CD4-positive, CD25-positive, alpha-beta regulatory T cell (primary cell): ENCODE measurements around the gene CCDC17. TPM values are rescaled to one million over a fixed set of nuclear protein-coding genes. Genes with fewer than 3 reads are reported as not detected.
"Not testable (repeated sequence)": the region's sequence is repeated elsewhere in the genome, so short reads cannot be mapped to it uniquely, and the experiment has no call there.

ENCODE experiments used
- ATAC-seq, 2 donors: fragments of 150-1000 bp; cut with Tn5 transposase; one replicate each; pipeline ENCODE4 v1.10.0; 2021; ENCODE audit warnings: low read depth in 2 of 2, moderate number of reproducible peaks in 2 of 2, moderate library complexity in 1 of 2
- DNase-seq, 3 donors: peaks; one replicate each; pipeline versions ENCODE4 v3.0.0 to v3.0.0-alpha.2; 2012 to 2022; ENCODE audit warnings: mixed read lengths in 1 of 3
- H3K27ac ChIP-seq: one replicate; pipeline ENCODE4 v1.7.0; 2013; ENCODE audit warnings: mild to moderate bottlenecking, low read length; ENCODE audit not compliant: insufficient read depth, poor library complexity, severe bottlenecking
- H3K27me3 ChIP-seq: one replicate; pipeline ENCODE4 v1.7.0; 2013; ENCODE audit warnings: low read length; ENCODE audit not compliant: control insufficient read depth, insufficient read depth
- H3K36me3 ChIP-seq: one replicate; pipeline ENCODE4 v1.7.0; 2013; ENCODE audit warnings: mild to moderate bottlenecking, low read length, moderate library complexity; ENCODE audit not compliant: control insufficient read depth, insufficient read depth
- H3K4me1 ChIP-seq: 2 replicates; pipeline ENCODE4 v1.7.0; 2013; ENCODE audit warnings: mild to moderate bottlenecking, low read length; ENCODE audit not compliant: insufficient read depth, control insufficient read depth, poor library complexity, severe bottlenecking
- H3K4me3 ChIP-seq: one replicate; pipeline ENCODE4 v1.7.0; 2013; ENCODE audit warnings: low read depth, mild to moderate bottlenecking, low read length, moderate library complexity
- H3K9me3 ChIP-seq, 2 experiments: 1 replicate in 1 of 2; 2 replicates in 1 of 2; pipeline ENCODE4 v1.7.0; 2013; ENCODE audit warnings: low read length in 2 of 2, mild to moderate bottlenecking in 1 of 2, moderate library complexity in 1 of 2; ENCODE audit not compliant: control insufficient read depth in 2 of 2
- H3K27ac Mint-ChIP-seq, 3 donors: one replicate each; pipeline ENCODE4 v1.8.0; 2020 to 2022; ENCODE audit warnings: mild to moderate bottlenecking in 3 of 3, mixed read lengths in 3 of 3, moderate library complexity in 2 of 3
- H3K27me3 Mint-ChIP-seq: one replicate; pipeline ENCODE4 v1.8.0; 2022; ENCODE audit warnings: mild to moderate bottlenecking, mixed read lengths
- H3K36me3 Mint-ChIP-seq: one replicate; pipeline ENCODE4 v1.8.0; 2020; ENCODE audit warnings: mixed read lengths
- H3K4me1 Mint-ChIP-seq, 4 donors: one replicate each; pipeline ENCODE4 v1.8.0; 2020 to 2022; ENCODE audit warnings: mixed read lengths in 4 of 4, mild to moderate bottlenecking in 1 of 4
- H3K4me3 Mint-ChIP-seq, 4 donors: one replicate each; pipeline ENCODE4 v1.8.0; 2020 to 2022; ENCODE audit warnings: mild to moderate bottlenecking in 4 of 4, mixed read lengths in 4 of 4, moderate library complexity in 3 of 4
- H3K9me3 Mint-ChIP-seq, 7 donors: one replicate each; pipeline ENCODE4 v1.8.0; 2020 to 2022; ENCODE audit warnings: mixed read lengths in 7 of 7, mild to moderate bottlenecking in 3 of 7, moderate library complexity in 2 of 7
- polyA plus RNA-seq, 4 donors: library from polyadenylated mRNA; unstranded; fragments of 300-500 nt; fragmentation: Illumina TruSeq; gene quantifications; one replicate each; pipeline ENCODE4 v1.2.3, GENCODE V29; 2021
- total RNA-seq: library from RNA; stranded (reverse); gene quantifications from one replicate; pipeline ENCODE4 v1.2.3, GENCODE V29; 2022

CCDC17 gene
- total and polyA plus RNA-seq, 5 donors from 2014 or later: 0.23 to 6.1 (median 0.25) TPM; not detected in 2

DNA sequence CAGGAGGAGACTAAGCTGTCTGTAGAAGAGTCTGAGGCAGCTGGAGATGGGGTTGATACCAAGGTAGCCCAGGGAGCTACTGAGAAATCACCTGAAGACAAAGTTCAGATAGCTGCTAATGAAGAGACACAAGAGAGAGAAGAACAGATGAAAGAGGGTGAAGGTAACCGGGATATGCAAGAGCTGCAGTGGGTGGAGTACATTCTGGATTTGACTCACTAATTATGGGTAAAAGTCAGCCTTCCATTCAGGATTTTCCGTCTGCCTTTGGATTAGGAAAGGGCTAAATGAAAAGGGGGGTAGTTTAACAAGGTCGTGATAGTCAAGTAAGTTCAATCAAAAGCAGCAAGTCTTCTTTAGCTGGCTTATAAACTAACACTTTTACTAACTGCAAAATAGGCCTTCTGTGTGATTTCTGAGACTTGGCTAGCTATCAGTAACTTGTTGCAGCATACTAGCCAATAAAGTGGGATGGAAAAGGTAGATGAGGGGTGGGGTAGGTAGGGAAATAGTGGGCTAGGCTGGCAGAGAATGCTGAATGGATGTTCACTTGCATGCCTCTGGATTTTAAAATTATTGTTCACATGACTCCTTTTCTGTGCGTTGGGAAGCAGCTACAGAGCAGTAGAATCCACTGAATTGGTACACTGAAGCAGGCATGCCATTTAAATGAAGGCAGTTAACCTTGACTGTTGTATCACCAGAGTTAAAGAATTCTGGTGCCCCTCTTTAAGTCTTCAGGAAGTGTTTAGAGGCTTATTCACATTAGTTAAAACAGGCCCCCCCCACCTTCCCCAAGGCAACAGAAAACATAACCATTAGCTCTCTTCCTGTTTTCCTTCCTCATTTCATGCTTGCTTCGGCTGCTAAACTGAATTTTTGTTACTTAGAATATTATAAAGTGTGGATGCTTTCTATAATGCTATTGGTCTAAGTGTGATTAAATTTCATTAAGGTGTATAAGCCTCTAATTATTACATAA lies 15.4 kb downstream of the CCDC17 start:
- Mint-ChIP-seq H3K9me3 (no peaks in the 10 kb centered on the region), H3K27ac (peak overlapping the region; percentile 82 to 92 (median 88)), H3K36me3 (peaks cover 52% of the 10 kb centered on the region), H3K27me3 (no peaks in the 10 kb centered on the region), H3K4me3 (peak overlapping the region in 2 of 4 donors; percentile 23 to 46), H3K4me1 (peaks cover 31 to 43% (median 36%) of the 10 kb centered on the region in 4 donors)
- peak in 1 of 3 donors; percentile 23 for DNase-seq
- Histone ChIP-seq H3K4me1 (peaks cover 8% of the 10 kb centered on the region), H3K4me3 (peak overlapping the region; percentile 40), H3K36me3 (peaks cover 58% of the 10 kb centered on the region), H3K27ac (no peak overlapping the region), H3K9me3 (no peaks in the 10 kb centered on the region), H3K27me3 (no peaks in the 10 kb centered on the region)
- ATAC-seq: peak in 1 of 2 donors; percentile 42

DNA sequence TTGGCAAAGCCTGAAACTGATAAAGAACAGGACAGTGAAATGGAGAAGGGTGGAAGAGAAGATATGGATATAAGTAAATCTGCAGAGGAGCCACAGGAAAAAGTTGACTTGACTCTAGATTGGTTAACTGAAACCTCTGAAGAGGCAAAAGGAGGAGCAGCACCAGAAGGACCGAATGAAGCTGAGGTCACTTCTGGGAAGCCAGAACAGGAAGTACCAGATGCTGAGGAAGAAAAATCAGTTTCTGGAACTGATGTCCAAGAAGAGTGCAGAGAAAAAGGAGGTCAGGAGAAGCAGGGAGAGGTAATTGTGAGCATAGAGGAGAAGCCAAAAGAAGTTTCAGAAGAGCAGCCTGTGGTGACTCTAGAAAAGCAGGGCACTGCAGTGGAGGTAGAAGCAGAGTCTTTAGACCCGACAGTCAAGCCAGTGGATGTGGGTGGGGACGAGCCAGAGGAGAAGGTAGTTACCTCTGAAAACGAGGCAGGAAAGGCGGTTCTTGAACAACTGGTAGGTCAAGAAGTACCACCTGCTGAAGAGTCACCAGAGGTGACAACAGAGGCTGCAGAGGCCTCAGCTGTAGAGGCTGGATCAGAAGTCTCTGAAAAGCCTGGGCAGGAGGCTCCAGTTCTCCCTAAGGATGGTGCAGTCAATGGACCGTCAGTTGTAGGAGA lies 16.3 kb downstream of the CCDC17 start:
- H3K4me3 ChIP-seq: no peak overlapping the region
- H3K9me3 ChIP-seq: no peaks in the 10 kb centered on the region
- peaks cover 8% of the 10 kb centered on the region for H3K4me1 ChIP-seq
- H3K27me3 ChIP-seq: no peaks in the 10 kb centered on the region
- peaks cover 48% of the 10 kb centered on the region for H3K36me3 Mint-ChIP-seq
- no peaks in the 10 kb centered on the region for H3K9me3 Mint-ChIP-seq
- peak in 1 of 3 donors; percentile 17 for DNase-seq
- peaks cover 31 to 42% (median 36%) of the 10 kb centered on the region in 4 donors for H3K4me1 Mint-ChIP-seq
- peak in 1 of 2 donors; percentile 30 for ATAC-seq
- peak overlapping the region; percentile 82 to 92 (median 88) for H3K27ac Mint-ChIP-seq
- H3K27me3 Mint-ChIP-seq: no peaks in the 10 kb centered on the region
- peak overlapping the region in 2 of 4 donors; percentile 0 to 49 for H3K4me3 Mint-ChIP-seq
- peaks cover 58% of the 10 kb centered on the region for H3K36me3 ChIP-seq
- H3K27ac ChIP-seq: no peak overlapping the region

DNA sequence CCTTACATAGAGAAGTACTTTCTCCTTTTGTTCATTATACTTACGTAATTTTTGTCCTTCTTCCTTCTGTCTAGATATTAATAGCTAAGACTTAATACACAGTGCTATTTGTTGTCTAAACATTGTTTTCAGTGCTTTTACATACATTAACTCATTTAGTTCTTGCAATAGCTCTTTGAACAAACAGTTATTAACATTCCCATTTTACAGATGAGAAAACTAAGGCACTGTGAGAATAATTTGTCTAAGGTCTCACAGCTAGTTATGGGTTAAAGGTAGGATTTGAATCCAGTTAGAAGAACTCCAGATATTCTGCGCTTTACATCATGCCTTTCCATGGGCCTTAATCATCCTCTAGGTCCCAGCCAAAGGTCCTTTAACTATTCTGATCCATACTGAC lies 19.6 kb downstream of the CCDC17 start:
- peaks cover 8% of the 10 kb centered on the region for H3K4me1 ChIP-seq
- Mint-ChIP-seq H3K9me3 (no peaks in the 10 kb centered on the region), H3K4me3 (no peak overlapping the region), H3K4me1 (peaks cover 49 to 61% (median 54%) of the 10 kb centered on the region in 4 donors), H3K36me3 (peaks cover 49% of the 10 kb centered on the region), H3K27ac (no peak overlapping the region), H3K27me3 (no peaks in the 10 kb centered on the region)
- no peak overlapping the region for H3K27ac ChIP-seq
- DNase-seq (no peak), ATAC-seq (no peak)
- H3K36me3 ChIP-seq: peaks cover 47% of the 10 kb centered on the region
- no peak overlapping the region for H3K4me3 ChIP-seq
- H3K9me3 ChIP-seq: no peaks in the 10 kb centered on the region
- H3K27me3 ChIP-seq: no peaks in the 10 kb centered on the region

DNA sequence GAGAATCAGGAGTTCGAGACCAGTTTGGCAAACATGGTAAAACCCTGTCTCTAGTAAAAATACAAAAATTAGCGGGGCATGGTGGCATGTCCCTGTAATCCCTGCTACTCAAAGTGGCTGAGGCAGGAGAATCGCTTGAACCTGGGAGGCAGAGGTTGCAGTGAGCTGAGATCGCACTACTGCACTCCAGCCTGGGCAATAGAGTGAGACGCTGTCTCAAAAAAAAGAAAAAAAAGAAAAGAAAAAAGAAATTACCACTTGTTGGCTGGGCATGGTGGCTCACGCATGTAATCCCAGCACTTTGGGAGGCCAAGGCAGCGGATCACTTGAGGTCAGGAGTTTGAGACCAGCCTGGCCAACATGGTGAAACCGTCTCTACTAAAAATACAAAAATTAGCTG lies 27.1 kb downstream of the CCDC17 start:
- not testable (repeated sequence) for H3K9me3 Mint-ChIP-seq, H3K4me3 ChIP-seq, H3K9me3 ChIP-seq, H3K4me3 Mint-ChIP-seq, H3K27ac ChIP-seq, H3K27ac Mint-ChIP-seq, H3K27me3 ChIP-seq, H3K4me1 ChIP-seq, DNase-seq, ATAC-seq, H3K27me3 Mint-ChIP-seq
- H3K36me3 ChIP-seq: peaks cover 41% of the 10 kb centered on the region
- H3K36me3 Mint-ChIP-seq: peaks cover 29% of the 10 kb centered on the region
- H3K4me1 Mint-ChIP-seq: peaks cover 17 to 50% (median 33%) of the 10 kb centered on the region in 4 donors

DNA sequence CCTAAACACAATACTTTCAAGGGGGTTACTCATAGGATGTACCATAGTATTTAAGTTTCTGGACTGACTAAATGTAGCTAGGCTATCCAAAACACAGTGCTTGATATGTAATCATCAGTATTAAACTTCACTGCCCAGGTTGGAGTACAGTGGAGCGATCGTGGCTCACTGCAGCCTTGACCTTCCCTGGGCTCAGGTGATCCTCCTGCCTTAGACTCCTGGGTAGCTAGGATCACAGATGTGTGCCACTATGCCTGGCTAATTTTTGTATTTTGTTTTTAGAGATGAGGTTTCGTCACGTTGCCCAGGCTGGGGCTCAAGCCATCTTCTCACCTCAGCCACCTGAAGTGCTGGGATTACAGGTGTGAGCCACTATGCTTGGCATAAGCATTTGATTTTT lies 29.4 kb downstream of the CCDC17 start:
- peaks cover 22% of the 10 kb centered on the region for H3K36me3 Mint-ChIP-seq
- DNase-seq (no peak), ATAC-seq (no peak)
- H3K27ac Mint-ChIP-seq: peak overlapping the region in 1 of 3 donors; percentile 17
- no peak overlapping the region for H3K27ac ChIP-seq
- no peak overlapping the region for H3K4me3 Mint-ChIP-seq
- H3K4me3 ChIP-seq: no peak overlapping the region
- no peaks in the 10 kb centered on the region for H3K9me3 Mint-ChIP-seq
- peaks cover 0 to 45% (median 27%) of the 10 kb centered on the region in 4 donors for H3K4me1 Mint-ChIP-seq
- no peaks in the 10 kb centered on the region for H3K9me3 ChIP-seq
- peaks cover 50% of the 10 kb centered on the region for H3K36me3 ChIP-seq
- H3K4me1 ChIP-seq: peaks cover 5% of the 10 kb centered on the region
- H3K27me3 ChIP-seq: no peaks in the 10 kb centered on the region
- H3K27me3 Mint-ChIP-seq: no peaks in the 10 kb centered on the region

DNA sequence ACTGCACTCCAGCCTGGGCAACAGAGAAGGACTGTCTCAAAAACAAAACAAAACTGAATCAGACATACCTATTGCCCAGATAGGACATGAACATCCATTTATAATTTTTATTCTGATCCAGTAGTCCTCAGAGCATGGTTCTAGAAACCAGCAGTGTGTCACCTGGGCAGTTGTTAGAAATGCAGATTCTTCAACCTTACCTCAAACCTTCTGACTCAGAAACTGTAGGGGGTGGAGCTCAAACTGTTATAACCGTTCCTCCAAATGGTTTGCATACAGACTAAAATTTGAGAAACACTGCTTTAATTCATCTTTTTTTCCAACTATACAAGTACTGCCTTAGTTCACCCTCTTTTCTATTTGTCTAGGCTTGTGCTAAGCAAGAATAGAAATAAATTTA lies 34.0 kb downstream of the CCDC17 start:
- peaks cover 26% of the 10 kb centered on the region for H3K36me3 ChIP-seq
- no peak overlapping the region for H3K4me3 ChIP-seq
- DNase-seq (no peak), ATAC-seq (no peak)
- H3K4me3 Mint-ChIP-seq: peak overlapping the region in 1 of 4 donors; percentile 24
- H3K9me3 Mint-ChIP-seq: no peaks in the 10 kb centered on the region
- H3K9me3 ChIP-seq: no peaks in the 10 kb centered on the region
- H3K4me1 Mint-ChIP-seq: peaks cover 6 to 55% (median 37%) of the 10 kb centered on the region in 4 donors
- no peak overlapping the region for H3K27ac ChIP-seq
- no peaks in the 10 kb centered on the region for H3K27me3 Mint-ChIP-seq
- no peaks in the 10 kb centered on the region for H3K27me3 ChIP-seq
- H3K36me3 Mint-ChIP-seq: peaks cover 8% of the 10 kb centered on the region
- H3K4me1 ChIP-seq: peaks cover 27% of the 10 kb centered on the region
- no peak overlapping the region for H3K27ac Mint-ChIP-seq

DNA sequence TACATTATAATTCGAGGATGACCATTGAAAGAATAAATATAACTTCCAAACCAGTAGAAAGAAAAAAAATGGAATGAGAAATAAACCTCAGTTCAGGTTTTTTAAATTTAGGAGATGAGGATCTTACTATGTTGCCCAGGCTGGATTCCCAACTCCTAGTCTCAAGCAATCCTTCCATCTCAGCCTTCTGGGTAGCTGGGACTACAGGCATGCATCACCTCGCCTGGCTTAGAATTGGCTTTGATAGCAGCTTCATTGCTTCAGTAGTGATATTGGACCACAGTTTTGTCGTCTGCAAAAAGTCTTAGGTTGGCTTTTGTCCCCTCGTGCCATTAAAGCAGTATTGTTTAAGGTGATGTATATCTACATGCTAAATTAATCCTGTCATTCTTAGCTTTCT lies 37.1 kb downstream of the CCDC17 start:
- Histone ChIP-seq H3K36me3 (peaks cover 10% of the 10 kb centered on the region), H3K9me3 (no peaks in the 10 kb centered on the region), H3K27ac (peak overlapping the region; percentile 91), H3K27me3 (no peaks in the 10 kb centered on the region), H3K4me1 (peaks cover 27% of the 10 kb centered on the region), H3K4me3 (peak overlapping the region; percentile 81)
- H3K27ac Mint-ChIP-seq: peak overlapping the region; percentile 68 to 99 (median 96)
- no peak for DNase-seq
- peak overlapping the region; percentile 97 to 100 (median 98) for H3K4me3 Mint-ChIP-seq
- peaks cover 4% of the 10 kb centered on the region for H3K36me3 Mint-ChIP-seq
- H3K27me3 Mint-ChIP-seq: peaks cover 9% of the 10 kb centered on the region
- ATAC-seq: no peak
- H3K9me3 Mint-ChIP-seq: no peaks in the 10 kb centered on the region
- H3K4me1 Mint-ChIP-seq: peaks cover 6 to 62% (median 41%) of the 10 kb centered on the region in 4 donors
